ENCODE results near the gene NT5E. TPM values are rescaled to one million over a fixed set of nuclear protein-coding genes. Genes with fewer than 3 reads are reported as not detected.

The NT5E gene
- total RNA-seq, 1 donor from 2014 or later = not detected

DNA sequence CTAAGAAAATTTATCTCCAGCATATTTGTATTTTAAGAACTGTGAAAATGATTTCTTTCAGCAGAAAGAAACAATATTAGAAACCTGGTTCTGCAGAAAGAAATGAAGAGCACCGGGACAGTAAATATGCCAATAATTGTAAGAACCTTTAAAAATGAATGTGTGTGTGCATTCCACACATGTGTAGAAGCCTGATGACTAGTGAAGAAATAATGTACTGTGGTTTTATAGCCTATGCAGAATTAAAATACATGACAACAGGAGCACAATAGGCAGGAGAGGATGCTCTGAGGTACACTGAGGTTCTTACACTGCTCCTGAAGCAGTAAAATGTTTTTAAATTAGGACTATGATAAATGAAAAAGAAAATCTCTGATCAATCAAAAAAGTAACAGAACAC, 94.9 kb downstream of the NT5E start:
- no peaks in the 10 kb centered on the region for H3K4me1 Mint-ChIP-seq
- H3K27me3 ChIP-seq = no peaks in the 10 kb centered on the region
- no peaks in the 10 kb centered on the region for H3K9me3 ChIP-seq (ENCODE audit: low read depth)
- no peaks in the 10 kb centered on the region for H3K9me3 Mint-ChIP-seq
- peaks cover 3% of the 10 kb centered on the region for H3K36me3 ChIP-seq
- no peaks in the 10 kb centered on the region for H3F3A ChIP-seq (ENCODE audit: low read depth)
- no peak overlapping the region for H2AFZ ChIP-seq (replicated peaks)
- H4K20me1 ChIP-seq (ENCODE audit: low read depth) = no peaks in the 10 kb centered on the region
- DNase-seq (ENCODE audit: low spot score) = no peak
- no peak overlapping the region for H3K4me3 ChIP-seq
- no peak overlapping the region for H3K9ac ChIP-seq
- TF ChIP-seq, protein P1, sequence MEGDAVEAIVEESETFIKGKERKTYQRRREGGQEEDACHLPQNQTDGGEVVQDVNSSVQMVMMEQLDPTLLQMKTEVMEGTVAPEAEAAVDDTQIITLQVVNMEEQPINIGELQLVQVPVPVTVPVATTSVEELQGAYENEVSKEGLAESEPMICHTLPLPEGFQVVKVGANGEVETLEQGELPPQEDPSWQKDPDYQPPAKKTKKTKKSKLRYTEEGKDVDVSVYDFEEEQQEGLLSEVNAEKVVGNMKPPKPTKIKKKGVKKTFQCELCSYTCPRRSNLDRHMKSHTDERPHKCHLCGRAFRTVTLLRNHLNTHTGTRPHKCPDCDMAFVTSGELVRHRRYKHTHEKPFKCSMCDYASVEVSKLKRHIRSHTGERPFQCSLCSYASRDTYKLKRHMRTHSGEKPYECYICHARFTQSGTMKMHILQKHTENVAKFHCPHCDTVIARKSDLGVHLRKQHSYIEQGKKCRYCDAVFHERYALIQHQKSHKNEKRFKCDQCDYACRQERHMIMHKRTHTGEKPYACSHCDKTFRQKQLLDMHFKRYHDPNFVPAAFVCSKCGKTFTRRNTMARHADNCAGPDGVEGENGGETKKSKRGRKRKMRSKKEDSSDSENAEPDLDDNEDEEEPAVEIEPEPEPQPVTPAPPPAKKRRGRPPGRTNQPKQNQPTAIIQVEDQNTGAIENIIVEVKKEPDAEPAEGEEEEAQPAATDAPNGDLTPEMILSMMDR (IDR thresholded peaks at IDR 0.05) = no peak
- TF ChIP-seq EZH2phosphoT487 (IDR thresholded peaks at IDR 0.05) = no peak
- no peak for TF ChIP-seq EZH2 (IDR thresholded peaks at IDR 0.05)
- H3K27ac ChIP-seq = no peak overlapping the region
- no peak overlapping the region for H3K27ac Mint-ChIP-seq
- no peaks in the 10 kb centered on the region for H3K4me1 ChIP-seq
- H3K4me2 ChIP-seq = no peak overlapping the region
- no peaks in the 10 kb centered on the region for H3K27me3 Mint-ChIP-seq (ENCODE audit: insufficient read depth, low read depth)
- H3K79me2 ChIP-seq (ENCODE audit: low read depth) = no peaks in the 10 kb centered on the region
- no peak overlapping the region for H3K4me3 Mint-ChIP-seq
- peaks cover 8% of the 10 kb centered on the region for H3K36me3 Mint-ChIP-seq

Other genes with a start within 250 kb of the NT5E start
- 46.7 and 95.2 TPM in 2 replicates for gene SNX14, start 143.8 kb downstream of the NT5E start, total RNA-seq (ENCODE audit: low replicate concordance)
- 80.5 and 150 TPM in 2 replicates for gene SYNCRIP, start 192.8 kb downstream of the NT5E start, total RNA-seq (ENCODE audit: low replicate concordance)